Uterus (tissue), 2 donors: ENCODE measurements around the gene ZSWIM1.

Experiments used
- CTCF ChIP-seq, 4 experiments: fragments of 200-600 bp in 2 of 4; fragments of 450-650 bp in 2 of 4; sonication (generic) in 2 of 4; IDR thresholded peaks; one replicate each; pipeline ENCODE4 v1.5.1; 2016 to 2019; ENCODE audit warnings: antibody characterized with exemption in 4 of 4, mild to moderate bottlenecking in 2 of 4, moderate library complexity in 1 of 4
- POLR2A ChIP-seq, 2 donors: fragments of 450-650 bp; IDR thresholded peaks; one replicate each; pipeline ENCODE4 v1.6.1; 2016; ENCODE audit warnings: antibody characterized with exemption in 2 of 2, mild to moderate bottlenecking in 1 of 2, moderate library complexity in 1 of 2

- no peak for TF ChIP-seq CTCF (IDR thresholded peaks at IDR 0.05)
- no peak for TF ChIP-seq POLR2A (IDR thresholded peaks at IDR 0.05)
Measured at GRCh38 chr20:45850926-45851325, 30.1 kb upstream of the ZSWIM1 start.
